K562 (cell line): ENCODE data around the gene DNM1. TPM values are rescaled to one million over a fixed set of nuclear protein-coding genes. Genes with fewer than 3 reads are reported as not detected.

Experiments
- ATAC-seq: fragments of 200-7000 bp; cut with Tn5 transposase; 3 replicates; pipeline ENCODE4 v1.9.1; 2020; ENCODE audit warnings: moderate library complexity
- BruUV-seq: library from RNA; stranded (reverse); fragments of 400-500 nt; replicated peaks from 2 replicates; lab custom pipeline; 2021; lab: Mats Ljungman, UMichigan
- CTCF ChIA-PET: fragments of 300-600 bp; formaldehyde crosslinking; extraction: SDS; loops from one replicate; lab custom pipeline; 2021; ENCODE audit warnings: low intra/inter-chr PET ratio; lab: Yijun Ruan, JAX
- POLR2A ChIA-PET: fragments of 300-600, 350-650 bp; sonication (Branson Sonifier 250); formaldehyde crosslinking; extraction: SDS; loops from one replicate; lab custom pipeline; 2021; ENCODE audit warnings: antibody characterized with exemption, inconsistent platforms; lab: Yijun Ruan, JAX
- DNase-seq, 4 experiments: peaks; one replicate each; pipeline versions ENCODE4 v3.0.0 to v3.0.0-alpha.2; 2011 to 2018; ENCODE audit warnings: low spot score in 3 of 4, mixed read lengths in 3 of 4; ENCODE audit errors: extremely low read depth in 1 of 4
- FAIRE-seq: peaks from 2 replicates; lab custom pipeline; 2011; peaks lifted over from hg19 to GRCh38; lab: Jason Lieb, UNC
- H2AFZ ChIP-seq: 2 replicates; pipeline ENCODE4 v1.6.0; 2011; ENCODE audit warnings: low read depth, low read length, control low read depth, inconsistent platforms
- H3K27ac ChIP-seq: fragments of 200-600 bp; 3 replicates; pipeline ENCODE4 v1.8.0; 2011; ENCODE audit warnings: low read depth, mild to moderate bottlenecking, control low read depth, inconsistent platforms, low read length, moderate library complexity, mixed read lengths; ENCODE audit errors: extremely low read depth
- H3K27me3 ChIP-seq, 2 experiments: fragments of 300-600 bp in 1 of 2; 2 replicates in 1 of 2; 3 replicates in 1 of 2; pipeline versions ENCODE4 v1.6.0 to v1.8.0; 2011; ENCODE audit warnings: inconsistent platforms in 2 of 2, low read length in 2 of 2, mild to moderate bottlenecking in 1 of 2, mixed read lengths in 1 of 2, moderate library complexity in 1 of 2; ENCODE audit not compliant: control insufficient read depth in 2 of 2, insufficient read depth in 2 of 2
- H3K36me3 ChIP-seq: fragments of 300-600 bp; 3 replicates; pipeline ENCODE4 v1.8.0; 2011; ENCODE audit warnings: mild to moderate bottlenecking, low read length, inconsistent platforms; ENCODE audit not compliant: control insufficient read depth, insufficient read depth
- H3K4me1 ChIP-seq, 2 experiments: fragments of 200-600 bp in 1 of 2; replicated peaks in 1 of 2; 2 replicates in 1 of 2; 3 replicates in 1 of 2; pipeline versions ENCODE4 v1.5.1 to v1.8.0; 2011; ENCODE audit warnings: inconsistent platforms in 2 of 2, low read length in 2 of 2, mild to moderate bottlenecking in 1 of 2, mixed read lengths in 1 of 2, moderate library complexity in 1 of 2; ENCODE audit not compliant: control insufficient read depth in 2 of 2, insufficient read depth in 2 of 2
- H3K4me2 ChIP-seq: 2 replicates; pipeline ENCODE4 v1.6.1; 2011; ENCODE audit warnings: low read length, control low read depth, inconsistent platforms, mixed read lengths; ENCODE audit not compliant: insufficient read depth
- H3K4me3 ChIP-seq: fragments of 200-600 bp; sonication (generic), shearing (Covaris generic); 2 replicates; pipeline ENCODE4 v1.5.1; 2016; ENCODE audit warnings: control low read depth, inconsistent platforms
- H3K79me2 ChIP-seq: fragments of 200-600 bp; 3 replicates; pipeline ENCODE4 v1.8.0; 2011; ENCODE audit warnings: low read length, inconsistent platforms; ENCODE audit not compliant: control insufficient read depth, insufficient read depth
- H3K9ac ChIP-seq, 2 experiments: 2 replicates each; pipeline versions ENCODE4 v1.6.0 to v1.6.1; 2011; ENCODE audit warnings: low read depth in 2 of 2, low read length in 2 of 2, control low read depth in 1 of 2, inconsistent platforms in 1 of 2, mild to moderate bottlenecking in 1 of 2, mixed read lengths in 1 of 2; ENCODE audit not compliant: insufficient read depth in 1 of 2
- H3K9me1 ChIP-seq: one replicate; pipeline ENCODE4 v1.6.0; 2011; ENCODE audit warnings: inconsistent platforms, mild to moderate bottlenecking, low read length, moderate library complexity; ENCODE audit not compliant: control insufficient read depth, insufficient read depth
- H3K9me3 ChIP-seq: replicated peaks from 2 replicates; pipeline ENCODE4 v1.5.1; 2011; ENCODE audit warnings: low read depth, low read length, inconsistent platforms; ENCODE audit not compliant: control insufficient read depth, insufficient read depth
- H4K20me1 ChIP-seq: replicated peaks from 2 replicates; pipeline ENCODE4 v1.6.1; 2011; ENCODE audit warnings: low read length, inconsistent platforms, mixed read lengths; ENCODE audit not compliant: control insufficient read depth, insufficient read depth
- CBFB ChIP-seq: sonication (generic); formaldehyde crosslinking; IDR thresholded peaks from 2 replicates; pipeline ENCODE4 v1.4.0; 2020; ENCODE audit warnings: mild to moderate bottlenecking, missing genetic modification reagents
- HDAC1 ChIP-seq, 2 experiments: fragments of 450-650 bp; IDR thresholded peaks; 2 replicates each; pipeline ENCODE4 v1.6.1; 2016 to 2017; ENCODE audit warnings: inconsistent platforms in 1 of 2, mild to moderate bottlenecking in 1 of 2, moderate library complexity in 1 of 2
- KHSRP ChIP-seq: fragments of 450-650 bp; IDR thresholded peaks from 2 replicates; pipeline ENCODE4 v1.6.1; 2017
- L3MBTL2 ChIP-seq: fragments of 450-650 bp; IDR thresholded peaks from 2 replicates; pipeline ENCODE4 v1.6.1; 2016; ENCODE audit warnings: mild to moderate bottlenecking, moderate library complexity
- TEAD4 ChIP-seq, 2 experiments: sonication (generic) in 1 of 2; formaldehyde crosslinking in 1 of 2; IDR thresholded peaks; 2 replicates each; pipeline versions ENCODE4 v1.6.1 to v1.8.0; 2012 to 2022; ENCODE audit warnings: borderline replicate concordance in 1 of 2, inconsistent platforms in 1 of 2, low read length in 1 of 2, mild to moderate bottlenecking in 1 of 2, missing genetic modification reagents in 1 of 2
- ZKSCAN8 ChIP-seq: fragments of 200-800 bp; sonication (Bioruptor generic); IDR thresholded peaks from 2 replicates; pipeline ENCODE4 v1.6.1; 2016; ENCODE audit warnings: missing genetic modification characterization, missing compliant biosample characterization
- ZNF282 ChIP-seq: sonication (generic); formaldehyde crosslinking; IDR thresholded peaks from 2 replicates; pipeline ENCODE4 v1.8.1; 2023; ENCODE audit warnings: missing genetic modification reagents
- ZNF77 ChIP-seq: fragments of 250-450 bp; sonication (Bioruptor Pico); IDR thresholded peaks from 2 replicates; pipeline ENCODE4 v1.5.0; 2020
- WGBS: fragments of 100-300 bp; shearing (Covaris generic); methylation state at CpG from one replicate; pipeline ENCODE4 v1.1.6; 2016; ENCODE audit warnings: low coverage, mixed read lengths; ENCODE audit not compliant: insufficient coverage; ENCODE audit errors: missing lambda C conversion rate; 5-methylcytosine and 5-hydroxymethylcytosine counted together
- in situ Hi-C: fragments of 300-500 bp; cut with MboI; formaldehyde crosslinking; loops from 4 replicates; pipeline ENCODE4 v1.15.0; 2018; ENCODE audit warnings: inconsistent platforms, mixed read lengths
- intact Hi-C: fragments of 100-400 bp; cut with micrococcal nuclease; formaldehyde crosslinking; loops from 2 replicates; pipeline ENCODE4 v1.14.2; 2022
- polyA plus RNA-seq, 8 experiments: library from polyadenylated mRNA; depleted of rRNA in 4 of 8; stranded (reverse) in 5 of 8; unstranded in 3 of 8; fragments of >200 nt; fragmentation: Nextera tagmentation in 2 of 8; fragmentation: Illumina TruSeq in 1 of 8; extraction: Ambion mirVana in 2 of 8; extraction: Trizol in 1 of 8; gene quantifications; 2 replicates each; pipeline versions ENCODE4 v1.2.1 to v1.2.3, GENCODE V29; 2011 to 2014; ENCODE audit warnings: inconsistent platforms in 1 of 8, missing spikeins in 1 of 8
- total RNA-seq, 7 experiments: library from RNA; depleted of rRNA in 6 of 7; stranded (reverse); fragments of >200 nt in 6 of 7; fragmentation: Illumina TruSeq in 2 of 7; extraction: Trizol in 2 of 7; gene quantifications; 2 replicates each; pipeline versions ENCODE4 v1.2.1 to v1.2.3, GENCODE V29; 2011 to 2021; ENCODE audit warnings: low replicate concordance in 1 of 7
- TF ChIP-seq, protein P1 (sequence below), 2 experiments: fragments of 450-650 bp in 1 of 2; IDR thresholded peaks; 2 replicates each; pipeline ENCODE4 v1.6.1; 2011 to 2017; ENCODE audit warnings: low read depth in 2 of 2, antibody characterized with exemption in 1 of 2, borderline replicate concordance in 1 of 2, low read length in 1 of 2, mild to moderate bottlenecking in 1 of 2, mixed read lengths in 1 of 2; ENCODE audit not compliant: control insufficient read depth in 1 of 2
- TF ChIP-seq, protein P2 (sequence below): fragments of 450-650 bp; IDR thresholded peaks from 2 replicates; pipeline ENCODE4 v1.7.1; 2018; ENCODE audit warnings: mild to moderate bottlenecking, low read depth; ENCODE audit not compliant: partially characterized antibody
- TF ChIP-seq, protein P3 (sequence below): fragments of 450-650 bp; conservative IDR thresholded peaks from 2 replicates; pipeline ENCODE4 v1.6.1; 2016; ENCODE audit warnings: missing genetic modification characterization, low read depth, mild to moderate bottlenecking, missing compliant biosample characterization, moderate library complexity

The DNM1 gene
- total and polyA plus RNA-seq, 9 of the 15 experiments (the other 6 are each of a cell fraction or from before 2014, with no cell fraction given): 0.39 to 23.1 (median 9.1) TPM

DNA sequence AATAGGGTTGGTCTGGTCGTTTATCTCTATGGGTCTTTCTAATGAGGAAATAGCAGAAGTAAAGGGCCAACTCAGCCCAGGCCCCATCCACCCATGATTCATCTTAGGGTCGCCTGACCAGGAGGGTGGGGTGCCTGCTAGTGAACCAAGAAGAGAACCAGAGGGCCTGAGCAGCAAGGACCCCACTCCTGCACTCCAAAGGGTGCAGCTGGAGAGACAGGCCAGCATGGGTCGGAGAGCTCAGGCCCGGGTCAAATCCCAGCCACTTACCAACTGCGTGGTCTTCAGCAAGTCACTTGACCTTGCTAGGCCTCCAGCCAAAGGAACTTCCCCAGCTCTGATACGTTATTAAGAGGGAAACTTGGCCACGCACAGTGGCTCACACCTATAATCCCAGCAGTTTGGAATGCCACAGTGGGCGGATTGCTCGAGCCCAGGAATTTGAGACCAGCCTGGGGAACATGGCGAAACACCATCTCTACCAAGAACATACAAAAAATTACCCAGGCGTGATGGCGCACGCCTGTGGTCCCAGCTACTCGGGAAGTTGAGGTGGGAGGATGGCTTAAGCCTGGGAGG, 38.8 kb upstream of the DNM1 start:
- Histone ChIP-seq H3K9ac (peak overlapping the region in 1 of 2 experiments; percentile 75; a peak in 2 of 4 replicates), H3K36me3 (peaks cover 70% of the 10 kb centered on the region), H3K9me3 (no peaks in the 10 kb centered on the region), H3K9me1 (no peaks in the 10 kb centered on the region), H3K4me2 (no peak overlapping the region), H3K27ac (peak overlapping the region; percentile 30; the same call in 1 of the 3 replicates), H4K20me1 (peaks cover 23% of the 10 kb centered on the region; the same call in 1 of the 2 replicates), H3K4me3 (no peak overlapping the region), H3K4me1 (peaks cover 5 to 44% of the 10 kb centered on the region in 2 experiments), H3K79me2 (peaks cover 24% of the 10 kb centered on the region), H2AFZ (no peak overlapping the region), H3K27me3 (no peaks in the 10 kb centered on the region)
- DNase-seq: no peak
- ATAC-seq: no peak
- intact Hi-C loops (loop anchor here (5.0 kb wide), 1 partner anchor 43 kb away; no protein-coding TSS in a partner anchor), in situ Hi-C loops (no loop called here)
- BruUV-seq: no TSS peak
- 77% methylated on average over 14 of the region's 14 CpGs for WGBS
- POLR2A ChIA-PET: interaction anchor here (0.5 to 11.0 kb wide), 8 partner anchors 11 to 183 kb away, joined by 3 to 155 read pairs (median 4); partner anchors contain the start of genes CIZ1 and EEIG1
- no peak for FAIRE-seq
- CTCF ChIA-PET: no interaction called here
- TF ChIP-seq L3MBTL2: no peak
- TF ChIP-seq, protein P1, sequence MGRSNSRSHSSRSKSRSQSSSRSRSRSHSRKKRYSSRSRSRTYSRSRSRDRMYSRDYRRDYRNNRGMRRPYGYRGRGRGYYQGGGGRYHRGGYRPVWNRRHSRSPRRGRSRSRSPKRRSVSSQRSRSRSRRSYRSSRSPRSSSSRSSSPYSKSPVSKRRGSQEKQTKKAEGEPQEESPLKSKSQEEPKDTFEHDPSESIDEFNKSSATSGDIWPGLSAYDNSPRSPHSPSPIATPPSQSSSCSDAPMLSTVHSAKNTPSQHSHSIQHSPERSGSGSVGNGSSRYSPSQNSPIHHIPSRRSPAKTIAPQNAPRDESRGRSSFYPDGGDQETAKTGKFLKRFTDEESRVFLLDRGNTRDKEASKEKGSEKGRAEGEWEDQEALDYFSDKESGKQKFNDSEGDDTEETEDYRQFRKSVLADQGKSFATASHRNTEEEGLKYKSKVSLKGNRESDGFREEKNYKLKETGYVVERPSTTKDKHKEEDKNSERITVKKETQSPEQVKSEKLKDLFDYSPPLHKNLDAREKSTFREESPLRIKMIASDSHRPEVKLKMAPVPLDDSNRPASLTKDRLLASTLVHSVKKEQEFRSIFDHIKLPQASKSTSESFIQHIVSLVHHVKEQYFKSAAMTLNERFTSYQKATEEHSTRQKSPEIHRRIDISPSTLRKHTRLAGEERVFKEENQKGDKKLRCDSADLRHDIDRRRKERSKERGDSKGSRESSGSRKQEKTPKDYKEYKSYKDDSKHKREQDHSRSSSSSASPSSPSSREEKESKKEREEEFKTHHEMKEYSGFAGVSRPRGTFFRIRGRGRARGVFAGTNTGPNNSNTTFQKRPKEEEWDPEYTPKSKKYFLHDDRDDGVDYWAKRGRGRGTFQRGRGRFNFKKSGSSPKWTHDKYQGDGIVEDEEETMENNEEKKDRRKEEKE (IDR thresholded peaks at IDR 0.05; ENCODE audit: borderline replicate concordance in 1 of 2, control insufficient read depth in 1 of 2, low read depth in 2 of 2, low read length in 1 of 2): 0 out of 4 replicates have a peak, but pooled peaks of 1 of the 2 experiments have one; percentile 24
- no peak for TF ChIP-seq CBFB (CRISPR knock-in tag)
- TF ChIP-seq, protein P2, sequence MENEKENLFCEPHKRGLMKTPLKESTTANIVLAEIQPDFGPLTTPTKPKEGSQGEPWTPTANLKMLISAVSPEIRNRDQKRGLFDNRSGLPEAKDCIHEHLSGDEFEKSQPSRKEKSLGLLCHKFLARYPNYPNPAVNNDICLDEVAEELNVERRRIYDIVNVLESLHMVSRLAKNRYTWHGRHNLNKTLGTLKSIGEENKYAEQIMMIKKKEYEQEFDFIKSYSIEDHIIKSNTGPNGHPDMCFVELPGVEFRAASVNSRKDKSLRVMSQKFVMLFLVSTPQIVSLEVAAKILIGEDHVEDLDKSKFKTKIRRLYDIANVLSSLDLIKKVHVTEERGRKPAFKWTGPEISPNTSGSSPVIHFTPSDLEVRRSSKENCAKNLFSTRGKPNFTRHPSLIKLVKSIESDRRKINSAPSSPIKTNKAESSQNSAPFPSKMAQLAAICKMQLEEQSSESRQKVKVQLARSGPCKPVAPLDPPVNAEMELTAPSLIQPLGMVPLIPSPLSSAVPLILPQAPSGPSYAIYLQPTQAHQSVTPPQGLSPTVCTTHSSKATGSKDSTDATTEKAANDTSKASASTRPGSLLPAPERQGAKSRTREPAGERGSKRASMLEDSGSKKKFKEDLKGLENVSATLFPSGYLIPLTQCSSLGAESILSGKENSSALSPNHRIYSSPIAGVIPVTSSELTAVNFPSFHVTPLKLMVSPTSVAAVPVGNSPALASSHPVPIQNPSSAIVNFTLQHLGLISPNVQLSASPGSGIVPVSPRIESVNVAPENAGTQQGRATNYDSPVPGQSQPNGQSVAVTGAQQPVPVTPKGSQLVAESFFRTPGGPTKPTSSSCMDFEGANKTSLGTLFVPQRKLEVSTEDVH: no peak
- no peak for TF ChIP-seq ZNF77 (CRISPR knock-in tag)
- no peak for TF ChIP-seq HDAC1 (IDR thresholded peaks at IDR 0.05)
- TF ChIP-seq ZKSCAN8 (CRISPR knock-in tag): no peak
- TF ChIP-seq, protein P3, sequence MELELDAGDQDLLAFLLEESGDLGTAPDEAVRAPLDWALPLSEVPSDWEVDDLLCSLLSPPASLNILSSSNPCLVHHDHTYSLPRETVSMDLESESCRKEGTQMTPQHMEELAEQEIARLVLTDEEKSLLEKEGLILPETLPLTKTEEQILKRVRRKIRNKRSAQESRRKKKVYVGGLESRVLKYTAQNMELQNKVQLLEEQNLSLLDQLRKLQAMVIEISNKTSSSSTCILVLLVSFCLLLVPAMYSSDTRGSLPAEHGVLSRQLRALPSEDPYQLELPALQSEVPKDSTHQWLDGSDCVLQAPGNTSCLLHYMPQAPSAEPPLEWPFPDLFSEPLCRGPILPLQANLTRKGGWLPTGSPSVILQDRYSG (tag): no peak
- TF ChIP-seq ZNF282 (CRISPR knock-in tag): no peak
- TF ChIP-seq TEAD4 (IDR thresholded peaks at IDR 0.05; ENCODE audit: low read length): 0 out of 2 replicates have a peak, but pooled peaks have one; percentile 6
- no peak for TF ChIP-seq TEAD4 (CRISPR knock-in tag; IDR thresholded peaks at IDR 0.05; ENCODE audit: borderline replicate concordance)
- TF ChIP-seq KHSRP: no peak
